T-helper 2 cell treated with Interferon-gamma antibody and Interleukin-4, amounts not matched to agents 5 μg/mL and 100 μg/mL, for 36 hours (primary cell): Measurements from ENCODE around the gene ZNF214.

Experiments
- DNase-seq: peaks from one replicate; pipeline ENCODE4 v3.0.0; 2021; ENCODE audit warnings: low spot score
- H3K27ac Mint-ChIP-seq: one replicate; pipeline ENCODE4 v1.8.0; 2021; ENCODE audit warnings: mild to moderate bottlenecking, mixed read lengths
- H3K27me3 Mint-ChIP-seq: one replicate; pipeline ENCODE4 v1.8.0; 2021; ENCODE audit warnings: low read depth, mixed read lengths
- H3K36me3 Mint-ChIP-seq: one replicate; pipeline ENCODE4 v1.8.0; 2021; ENCODE audit warnings: low read depth, mixed read lengths
- H3K4me1 Mint-ChIP-seq: one replicate; pipeline ENCODE4 v1.8.0; 2021; ENCODE audit warnings: low read depth, mixed read lengths
- H3K4me3 Mint-ChIP-seq: one replicate; pipeline ENCODE4 v1.8.0; 2022; ENCODE audit warnings: mild to moderate bottlenecking, moderate library complexity, mixed read lengths
- H3K9me3 Mint-ChIP-seq: one replicate; pipeline ENCODE4 v1.8.0; 2021; ENCODE audit warnings: mixed read lengths

The ZNF214 gene

GRCh38 chr11:7020183-7020917, at the start of gene ZNF214, which contains the start of gene NLRP14:
Gene ZNF214, minus strand, starts transcription at chr11:7020346. Its CDS starts 17,511 bp downstream, at chr11:7002835.
Gene NLRP14, plus strand, starts transcription at chr11:7020479. Its CDS starts 18,108 bp downstream, at chr11:7038587.
- Mint-ChIP-seq H3K36me3 (no peaks in the 10 kb centered on the region), H3K9me3 (no peaks in the 10 kb centered on the region), H3K4me3 (peak within 1 kb of the TSS; percentile 46), H3K4me1 (peaks cover 2% of the 10 kb centered on the region), H3K27me3 (peaks cover 30% of the 10 kb centered on the region), H3K27ac (no peak within 1 kb of the TSS)
- DNase-seq = no peak

- no peaks in the 10 kb centered on the region for H3K4me1 Mint-ChIP-seq
- H3K27ac Mint-ChIP-seq = no peak overlapping the region
- no peaks in the 10 kb centered on the region for H3K9me3 Mint-ChIP-seq
These were observed 42.4 kb upstream of the ZNF214 start for GRCh38 chr11:7062534-7062933.

GRCh38 chr11:7060868-7061267, 40.7 kb upstream of the ZNF214 start:
- no peak for DNase-seq
- Mint-ChIP-seq H3K4me3 (no peak overlapping the region), H3K36me3 (no peaks in the 10 kb centered on the region), H3K9me3 (no peaks in the 10 kb centered on the region), H3K27ac (no peak overlapping the region), H3K4me1 (no peaks in the 10 kb centered on the region), H3K27me3 (no peaks in the 10 kb centered on the region)

More at GRCh38 chr11:7062534-7062933, 42.4 kb upstream of the ZNF214 start:
- Mint-ChIP-seq H3K36me3 (no peaks in the 10 kb centered on the region), H3K27me3 (no peaks in the 10 kb centered on the region), H3K4me3 (no peak overlapping the region)
- DNase-seq = no peak

- Mint-ChIP-seq H3K27me3 (no peaks in the 10 kb centered on the region), H3K27ac (no peak overlapping the region), H3K4me3 (no peak overlapping the region), H3K4me1 (no peaks in the 10 kb centered on the region), H3K9me3 (no peaks in the 10 kb centered on the region), H3K36me3 (no peaks in the 10 kb centered on the region)
- DNase-seq = no peak
These were observed 37.5 kb upstream of the ZNF214 start for GRCh38 chr11:7057641-7058040.

- Mint-ChIP-seq H3K4me1 (no peaks in the 10 kb centered on the region), H3K27ac (no peak overlapping the region), H3K9me3 (no peaks in the 10 kb centered on the region), H3K4me3 (no peak overlapping the region), H3K27me3 (no peaks in the 10 kb centered on the region), H3K36me3 (no peaks in the 10 kb centered on the region)
- DNase-seq = no peak
These were observed 36.8 kb upstream of the ZNF214 start for GRCh38 chr11:7056828-7057513.

GRCh38 chr11:7050191-7050590, 30.0 kb upstream of the ZNF214 start:
- no peaks in the 10 kb centered on the region for H3K4me1 Mint-ChIP-seq
- H3K27me3 Mint-ChIP-seq = no peaks in the 10 kb centered on the region
- no peaks in the 10 kb centered on the region for H3K36me3 Mint-ChIP-seq
- H3K27ac Mint-ChIP-seq = no peak overlapping the region
- H3K9me3 Mint-ChIP-seq = no peaks in the 10 kb centered on the region
- no peak overlapping the region for H3K4me3 Mint-ChIP-seq
- no peak for DNase-seq

- Mint-ChIP-seq H3K36me3 (no peaks in the 10 kb centered on the region), H3K4me1 (no peaks in the 10 kb centered on the region), H3K9me3 (no peaks in the 10 kb centered on the region), H3K27ac (no peak overlapping the region), H3K4me3 (no peak overlapping the region), H3K27me3 (no peaks in the 10 kb centered on the region)
- DNase-seq = no peak
These were observed 26.5 kb upstream of the ZNF214 start for GRCh38 chr11:7046474-7047175.

GRCh38 chr11:7034019-7034418, 13.9 kb upstream of the ZNF214 start:
- no peak for DNase-seq
- H3K9me3 Mint-ChIP-seq = no peaks in the 10 kb centered on the region
- H3K27ac Mint-ChIP-seq = no peak overlapping the region
- peaks cover 3% of the 10 kb centered on the region for H3K27me3 Mint-ChIP-seq
- no peaks in the 10 kb centered on the region for H3K4me1 Mint-ChIP-seq
- no peak overlapping the region for H3K4me3 Mint-ChIP-seq
- H3K36me3 Mint-ChIP-seq = no peaks in the 10 kb centered on the region

GRCh38 chr11:7032692-7033091, 12.5 kb upstream of the ZNF214 start:
- Mint-ChIP-seq H3K4me3 (no peak overlapping the region), H3K27me3 (peaks cover 3% of the 10 kb centered on the region), H3K9me3 (no peaks in the 10 kb centered on the region), H3K36me3 (no peaks in the 10 kb centered on the region), H3K4me1 (no peaks in the 10 kb centered on the region), H3K27ac (no peak overlapping the region)
- no peak for DNase-seq

GRCh38 chr11:7031471-7031871, 11.3 kb upstream of the ZNF214 start:
- Mint-ChIP-seq H3K27ac (no peak overlapping the region), H3K9me3 (no peaks in the 10 kb centered on the region)

GRCh38 chr11:7030836-7031235, 10.7 kb upstream of the ZNF214 start:
- H3K27me3 Mint-ChIP-seq = peaks cover 3% of the 10 kb centered on the region
- no peak overlapping the region for H3K27ac Mint-ChIP-seq
- H3K36me3 Mint-ChIP-seq = no peaks in the 10 kb centered on the region
- H3K4me3 Mint-ChIP-seq = no peak overlapping the region
- DNase-seq = no peak
- H3K9me3 Mint-ChIP-seq = no peaks in the 10 kb centered on the region
- H3K4me1 Mint-ChIP-seq = no peaks in the 10 kb centered on the region

More at GRCh38 chr11:7031471-7031871, 11.3 kb upstream of the ZNF214 start:
- Mint-ChIP-seq H3K27me3 (peaks cover 3% of the 10 kb centered on the region), H3K4me3 (no peak overlapping the region), H3K4me1 (no peaks in the 10 kb centered on the region), H3K36me3 (no peaks in the 10 kb centered on the region)
- no peak for DNase-seq

- no peak overlapping the region for H3K4me3 Mint-ChIP-seq
- H3K9me3 Mint-ChIP-seq = no peaks in the 10 kb centered on the region
These were observed 8.0 kb upstream of the ZNF214 start for GRCh38 chr11:7028141-7028540.

GRCh38 chr11:7021318-7021717, 1.2 kb upstream of the ZNF214 start:
- Mint-ChIP-seq H3K4me1 (peaks cover 2% of the 10 kb centered on the region), H3K9me3 (no peaks in the 10 kb centered on the region), H3K4me3 (no peak overlapping the region), H3K27me3 (peaks cover 30% of the 10 kb centered on the region), H3K27ac (no peak overlapping the region), H3K36me3 (no peaks in the 10 kb centered on the region)
- no peak for DNase-seq

More at GRCh38 chr11:7028141-7028540, 8.0 kb upstream of the ZNF214 start:
- DNase-seq = no peak
- Mint-ChIP-seq H3K27ac (no peak overlapping the region), H3K4me1 (no peaks in the 10 kb centered on the region), H3K27me3 (peaks cover 3% of the 10 kb centered on the region), H3K36me3 (no peaks in the 10 kb centered on the region)
